ENCODE results near the gene NR3C2. TPM values are rescaled to one million over a fixed set of nuclear protein-coding genes. Genes with fewer than 3 reads are reported as not detected.
"Not testable (repeated sequence)": the region's sequence is repeated elsewhere in the genome, so short reads cannot be mapped to it uniquely, and the experiment has no call there.

Gene NR3C2
- polyA plus RNA-seq, 3 donors = 0.09 to 0.27 (median 0.20) TPM

GRCh38 chr4:148124512-148124911 lies 317.7 kb downstream of the NR3C2 start:
- H3K27ac ChIP-seq (ENCODE audit: low read depth in 1 of 2, low read length in 2 of 2) = no peak overlapping the region
- H2AFZ ChIP-seq (ENCODE audit: insufficient read depth, low read depth, low read length, poor library complexity, severe bottlenecking) = no peak overlapping the region
- no peak overlapping the region for H3K4me2 ChIP-seq (replicated peaks; ENCODE audit: extremely low read depth, low read length, poor library complexity, severe bottlenecking)
- intact Hi-C loops (cut with micrococcal nuclease) = no loop called here
- no peak overlapping the region for H3K4me3 ChIP-seq (replicated peaks in 1 of 3; ENCODE audit: low read depth in 2 of 3, low read length in 3 of 3)
- Mint-ChIP-seq H3K4me3 (no peak overlapping the region), H3K4me1 (no peaks in the 10 kb centered on the region), H3K36me3 (no peaks in the 10 kb centered on the region), H3K9me3 (peaks cover 17 to 36% (median 28%) of the 10 kb centered on the region in 7 donors), H3K27me3 (ENCODE audit: low read depth in 3 of 3) (no peaks in the 10 kb centered on the region), H3K27ac (no peak overlapping the region)
- H3K79me2 ChIP-seq (ENCODE audit: insufficient read depth, low read length) = no peaks in the 10 kb centered on the region
- TF ChIP-seq CTCF (IDR thresholded peaks at IDR 0.05) = no peak
- peaks cover 25 to 27% of the 10 kb centered on the region in 2 donors for H3K9me3 ChIP-seq (replicated peaks in 1 of 2; ENCODE audit: control insufficient read depth in 1 of 2, insufficient read depth in 1 of 2, low read length in 2 of 2)
- H3K4me1 ChIP-seq (ENCODE audit: control insufficient read depth in 1 of 2, insufficient read depth in 2 of 2, low read length in 2 of 2) = no peaks in the 10 kb centered on the region
- H3K36me3 ChIP-seq (replicated peaks in 1 of 2; ENCODE audit: control insufficient read depth in 1 of 2, insufficient read depth in 2 of 2, low read length in 2 of 2) = no peaks in the 10 kb centered on the region
- H4K20me1 ChIP-seq (ENCODE audit: insufficient read depth, low read length) = no peaks in the 10 kb centered on the region
- no peaks in the 10 kb centered on the region for H3K27me3 ChIP-seq (ENCODE audit: control insufficient read depth in 2 of 2, insufficient read depth in 2 of 2, low read length in 2 of 2)
- no CpG with 5 or more reads among the region's 1 CpG for WGBS (ENCODE audit: insufficient coverage)
- H3K9ac ChIP-seq (ENCODE audit: insufficient read depth, low read length, poor library complexity, severe bottlenecking) = no peak overlapping the region
- DNase-seq = no peak

- H3K4me3 Mint-ChIP-seq; H3K27ac ChIP-seq (ENCODE audit: low read depth in 1 of 2, low read length in 2 of 2); H3K27ac Mint-ChIP-seq; H2AFZ ChIP-seq (ENCODE audit: insufficient read depth, low read depth, low read length, poor library complexity, severe bottlenecking); H3K4me1 ChIP-seq (ENCODE audit: control insufficient read depth in 1 of 2, insufficient read depth in 2 of 2, low read length in 2 of 2); intact Hi-C loops (cut with micrococcal nuclease); H4K20me1 ChIP-seq (ENCODE audit: insufficient read depth, low read length); DNase-seq; H3K9ac ChIP-seq (ENCODE audit: insufficient read depth, low read length, poor library complexity, severe bottlenecking); H3K36me3 Mint-ChIP-seq; H3K27me3 Mint-ChIP-seq (ENCODE audit: low read depth in 3 of 3); H3K27me3 ChIP-seq (ENCODE audit: control insufficient read depth in 2 of 2, insufficient read depth in 2 of 2, low read length in 2 of 2); H3K79me2 ChIP-seq (ENCODE audit: insufficient read depth, low read length); H3K4me1 Mint-ChIP-seq; H3K4me2 ChIP-seq (replicated peaks; ENCODE audit: extremely low read depth, low read length, poor library complexity, severe bottlenecking); H3K4me3 ChIP-seq (replicated peaks in 1 of 3; ENCODE audit: low read depth in 2 of 3, low read length in 3 of 3); H3K36me3 ChIP-seq (replicated peaks in 1 of 2; ENCODE audit: control insufficient read depth in 1 of 2, insufficient read depth in 2 of 2, low read length in 2 of 2): not testable (repeated sequence)
- 90% methylated on average over 2 of the region's 2 CpGs for WGBS (ENCODE audit: insufficient coverage)
- peaks cover 17 to 38% (median 31%) of the 10 kb centered on the region in 7 donors for H3K9me3 Mint-ChIP-seq
- peaks cover 25 to 27% of the 10 kb centered on the region in 2 donors for H3K9me3 ChIP-seq (replicated peaks in 1 of 2; ENCODE audit: control insufficient read depth in 1 of 2, insufficient read depth in 1 of 2, low read length in 2 of 2)
These were observed 319.1 kb downstream of the NR3C2 start for GRCh38 chr4:148123161-148123560.
